Ishikawa (cell line): ENCODE measurements around the gene PPM1L.

Experiments used
- CEBPB ChIP-seq: IDR thresholded peaks from 2 replicates; pipeline ENCODE4 v1.6.1; 2012
- CREB1 ChIP-seq: IDR thresholded peaks from 2 replicates; pipeline ENCODE4 v1.6.1; 2012; ENCODE audit warnings: low read depth
- FOXM1 ChIP-seq: IDR thresholded peaks from 2 replicates; pipeline ENCODE4 v1.6.1; 2012; ENCODE audit warnings: low read depth, borderline replicate concordance
- NFIC ChIP-seq: IDR thresholded peaks from 2 replicates; pipeline ENCODE4 v1.6.1; 2012
- REST ChIP-seq: IDR thresholded peaks from 2 replicates; pipeline ENCODE4 v1.6.1; 2012; ENCODE audit warnings: low read depth, mild to moderate bottlenecking
- TAF1 ChIP-seq: IDR thresholded peaks from 2 replicates; pipeline ENCODE4 v1.6.1; 2012; ENCODE audit warnings: low read depth, mild to moderate bottlenecking
- YY1 ChIP-seq: IDR thresholded peaks from 2 replicates; pipeline ENCODE4 v1.6.1; 2012; ENCODE audit warnings: low read depth
- TF ChIP-seq, protein P1 (sequence below): IDR thresholded peaks from 2 replicates; pipeline ENCODE4 v1.6.1; 2012

DNA sequence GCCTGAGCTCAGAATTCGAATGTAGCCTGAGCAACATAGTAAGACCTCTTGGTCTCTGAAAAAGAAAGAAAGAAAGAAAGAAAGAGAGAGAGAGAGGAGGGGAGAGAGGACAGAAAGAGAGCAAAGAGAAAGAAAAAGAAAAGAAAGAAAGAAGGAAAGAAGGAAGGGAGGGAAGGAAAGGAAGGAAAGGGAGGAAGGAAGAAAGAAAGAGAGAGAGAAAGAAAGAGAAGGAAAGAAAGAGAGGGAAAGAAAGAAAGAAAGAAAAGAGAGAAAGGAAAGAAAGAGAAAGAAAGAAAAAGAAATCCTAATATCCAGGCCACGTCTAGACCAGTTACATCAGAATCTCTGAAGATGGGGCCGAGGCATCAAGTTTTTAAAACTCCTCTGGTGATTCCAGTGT is 50.7 kb downstream of the PPM1L start:
- TF ChIP-seq NFIC (no peak), REST (no peak), TAF1 (no peak), CREB1 (no peak), FOXM1 (no peak), YY1 (no peak), CEBPB (no peak)
- TF ChIP-seq, protein P1, sequence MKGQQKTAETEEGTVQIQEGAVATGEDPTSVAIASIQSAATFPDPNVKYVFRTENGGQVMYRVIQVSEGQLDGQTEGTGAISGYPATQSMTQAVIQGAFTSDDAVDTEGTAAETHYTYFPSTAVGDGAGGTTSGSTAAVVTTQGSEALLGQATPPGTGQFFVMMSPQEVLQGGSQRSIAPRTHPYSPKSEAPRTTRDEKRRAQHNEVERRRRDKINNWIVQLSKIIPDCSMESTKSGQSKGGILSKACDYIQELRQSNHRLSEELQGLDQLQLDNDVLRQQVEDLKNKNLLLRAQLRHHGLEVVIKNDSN, result no peak
